HL-60/S4 treated with phorbol 12-myristate 13-acetate at 8.2 ng/mL for 4 days and 3 days (cell line): ENCODE measurements around the gene LYZL2.
"Not testable (repeated sequence)": the region's sequence is repeated elsewhere in the genome, so short reads cannot be mapped to it uniquely, and the experiment has no call there.

Source experiments
- in situ Hi-C: fragments of 300-500 bp; cut with MboI; formaldehyde crosslinking; loops from 2 replicates; pipeline ENCODE4 v1.15.0; 2022; ENCODE audit warnings: low sequenced_read_pairs

The LYZL2 gene

GRCh38 chr10:30629653-30630052 lies at the start of gene LYZL2:
LYZL2 (minus strand) TSS chr10:30629753; CDS start chr10:30626915, 2,838 bp downstream.
- in situ Hi-C loops, result no loop called here

- in situ Hi-C loops, result not testable (repeated sequence)
These were observed 48.1 kb upstream of the LYZL2 start for GRCh38 chr10:30677616-30678015.

- in situ Hi-C loops, result not testable (repeated sequence)
These were observed 47.6 kb upstream of the LYZL2 start for GRCh38 chr10:30677146-30677545.

- in situ Hi-C loops, result no loop called here
These were observed 46.5 kb upstream of the LYZL2 start for GRCh38 chr10:30675791-30676718.

- in situ Hi-C loops, result no loop called here
These were observed 45.2 kb upstream of the LYZL2 start for GRCh38 chr10:30674796-30675195.

- in situ Hi-C loops, result not testable (repeated sequence)
These were observed 43.7 kb upstream of the LYZL2 start for GRCh38 chr10:30673262-30673661.

GRCh38 chr10:30672338-30672737 lies 42.8 kb upstream of the LYZL2 start:
- in situ Hi-C loops, result not testable (repeated sequence)

GRCh38 chr10:30671026-30671616 lies 41.6 kb upstream of the LYZL2 start:
- in situ Hi-C loops, result no loop called here

GRCh38 chr10:30667982-30668381 lies 38.4 kb upstream of the LYZL2 start:
- in situ Hi-C loops, result not testable (repeated sequence)

GRCh38 chr10:30663403-30663802 lies 33.9 kb upstream of the LYZL2 start:
- in situ Hi-C loops, result not testable (repeated sequence)

- in situ Hi-C loops, result no loop called here
These were observed 33.3 kb upstream of the LYZL2 start for GRCh38 chr10:30662814-30663213.

- in situ Hi-C loops, result not testable (repeated sequence)
These were observed 30.8 kb upstream of the LYZL2 start for GRCh38 chr10:30660314-30660713.

- in situ Hi-C loops, result no loop called here
These were observed 26.7 kb upstream of the LYZL2 start for GRCh38 chr10:30656233-30656632.

GRCh38 chr10:30655001-30655400 lies 25.4 kb upstream of the LYZL2 start:
- in situ Hi-C loops, result not testable (repeated sequence)

- in situ Hi-C loops, result not testable (repeated sequence)
These were observed 22.2 kb upstream of the LYZL2 start for GRCh38 chr10:30651470-30652397.

GRCh38 chr10:30647089-30647488 lies 17.5 kb upstream of the LYZL2 start:
- in situ Hi-C loops, result no loop called here

- in situ Hi-C loops, result no loop called here
These were observed 15.8 kb upstream of the LYZL2 start for GRCh38 chr10:30645340-30645827.

GRCh38 chr10:30644408-30644861 lies 14.9 kb upstream of the LYZL2 start:
- in situ Hi-C loops, result not testable (repeated sequence)

- in situ Hi-C loops, result not testable (repeated sequence)
These were observed 14.1 kb upstream of the LYZL2 start for GRCh38 chr10:30643557-30644199.

- in situ Hi-C loops, result not testable (repeated sequence)
These were observed 13.3 kb upstream of the LYZL2 start for GRCh38 chr10:30642856-30643255.
